ENCODE data around the gene LRIT2. TPM values are rescaled to one million over a fixed set of nuclear protein-coding genes. Genes with fewer than 3 reads are reported as not detected.

Gene LRIT2
- total RNA-seq, 1 experiment from 2014 or later, result not detected

DNA sequence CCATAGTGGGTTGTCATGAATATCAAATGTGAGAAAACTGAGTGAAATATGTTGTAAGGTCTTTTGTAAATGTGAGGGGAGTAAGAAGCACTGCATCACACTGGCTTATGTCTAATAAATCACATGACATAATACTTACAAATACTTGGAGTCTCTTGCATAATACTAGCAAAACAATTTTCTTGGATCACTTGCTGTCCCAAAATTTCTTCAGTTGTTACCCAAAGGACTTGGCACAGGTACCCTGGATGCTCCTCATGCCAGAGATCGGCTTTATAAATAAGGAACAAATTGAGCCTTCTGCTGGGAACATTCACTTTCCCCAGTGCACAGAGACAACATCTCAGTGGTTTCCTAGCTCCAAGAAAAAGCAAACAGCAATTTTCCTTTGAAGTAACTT, 5.0 kb upstream of the LRIT2 start:
- ChIA-PET POLR2A (no interaction called here), CTCF (interaction anchor here (0.6 kb wide), 1 partner anchor 552 kb away, joined by 3 read pairs; no protein-coding TSS in a partner anchor)

GRCh38 chr10:84227810-84228209, 2.5 kb upstream of the LRIT2 start:
- intact Hi-C loops (cut with micrococcal nuclease; ENCODE audit: unreplicated experiment), result no loop called here
- H3K9me3 Mint-ChIP-seq (ENCODE audit: unreplicated experiment), result no peaks in the 10 kb centered on the region
- no peak for DNase-seq
- Histone ChIP-seq H3K27me3 (replicated peaks; ENCODE audit: control insufficient read depth, insufficient read depth, low read length) (no peaks in the 10 kb centered on the region), H3K36me3 (ENCODE audit: control insufficient read depth, insufficient read depth, low read length) (no peaks in the 10 kb centered on the region), H3K4me1 (no peaks in the 10 kb centered on the region), H3K9me3 (no peaks in the 10 kb centered on the region), H3K4me3 (ENCODE audit: low read depth, low read length) (no peak overlapping the region)
- H3K27me3 Mint-ChIP-seq (ENCODE audit: insufficient read depth, unreplicated experiment), result peaks cover 7% of the 10 kb centered on the region
- no peak overlapping the region for H3K4me3 Mint-ChIP-seq (ENCODE audit: unreplicated experiment)
- TF ChIP-seq CTCF (IDR thresholded peaks at IDR 0.05; ENCODE audit: insufficient read depth in 1 of 2, low read depth in 1 of 2, low read length in 1 of 2, severe bottlenecking in 1 of 2, unreplicated experiment in 1 of 2), result no peak
- H3K27ac Mint-ChIP-seq (ENCODE audit: unreplicated experiment), result no peak overlapping the region
- H3K36me3 Mint-ChIP-seq (ENCODE audit: insufficient read depth, unreplicated experiment), result no peaks in the 10 kb centered on the region
- BruUV-seq (replicated peaks), result no TSS peak
- POLR2A ChIA-PET, result no interaction called here
- no peaks in the 10 kb centered on the region for H3K4me1 Mint-ChIP-seq (ENCODE audit: low read depth, unreplicated experiment)
- CTCF ChIA-PET, result interaction anchor here (1.1 kb wide), 1 partner anchor 37 kb away, joined by 3 read pairs; no protein-coding TSS in a partner anchor

More for the DNA sequence above, 5.0 kb upstream of the LRIT2 start:
- H3K4me1 ChIP-seq, result no peaks in the 10 kb centered on the region
- H3K27me3 ChIP-seq (replicated peaks; ENCODE audit: control insufficient read depth, insufficient read depth, low read length), result no peaks in the 10 kb centered on the region
- peaks cover 7% of the 10 kb centered on the region for H3K27me3 Mint-ChIP-seq (ENCODE audit: insufficient read depth, unreplicated experiment)
- no peak for DNase-seq
- TF ChIP-seq CTCF (IDR thresholded peaks at IDR 0.05; ENCODE audit: insufficient read depth in 1 of 2, low read depth in 1 of 2, low read length in 1 of 2, severe bottlenecking in 1 of 2, unreplicated experiment in 1 of 2), result no peak
- no peaks in the 10 kb centered on the region for H3K4me1 Mint-ChIP-seq (ENCODE audit: low read depth, unreplicated experiment)
- intact Hi-C loops (cut with micrococcal nuclease; ENCODE audit: unreplicated experiment), result no loop called here
- H3K36me3 Mint-ChIP-seq (ENCODE audit: insufficient read depth, unreplicated experiment), result no peaks in the 10 kb centered on the region
- H3K4me3 ChIP-seq (ENCODE audit: low read depth, low read length), result no peak overlapping the region
- H3K9me3 ChIP-seq, result no peaks in the 10 kb centered on the region
- H3K9me3 Mint-ChIP-seq (ENCODE audit: unreplicated experiment), result no peaks in the 10 kb centered on the region
- BruUV-seq (replicated peaks), result no TSS peak
- no peaks in the 10 kb centered on the region for H3K36me3 ChIP-seq (ENCODE audit: control insufficient read depth, insufficient read depth, low read length)
- H3K27ac Mint-ChIP-seq (ENCODE audit: unreplicated experiment), result no peak overlapping the region
- H3K4me3 Mint-ChIP-seq (ENCODE audit: unreplicated experiment), result no peak overlapping the region

DNA sequence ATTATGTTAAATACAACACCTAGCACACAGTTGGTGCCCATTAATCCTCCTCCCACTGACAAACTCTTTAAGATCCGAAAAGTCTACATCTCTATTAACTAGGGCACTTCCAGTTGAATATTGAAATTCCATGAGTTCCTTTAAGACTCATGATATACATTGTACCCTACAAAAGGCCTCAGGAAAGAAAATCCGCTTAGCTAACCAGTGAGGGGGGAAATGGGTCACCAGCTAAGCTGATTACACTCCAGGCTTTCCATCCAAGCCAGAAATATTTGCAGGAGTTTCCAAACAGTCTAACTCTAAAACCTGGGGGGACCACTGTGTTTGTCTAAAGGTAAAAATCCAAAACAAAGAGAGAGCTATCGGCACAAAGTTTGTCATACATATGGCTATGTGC, 1.3 kb upstream of the LRIT2 start:
- no peak overlapping the region for H3K4me3 Mint-ChIP-seq (ENCODE audit: unreplicated experiment)
- ChIA-PET CTCF (interaction anchor here (1.1 kb wide), 1 partner anchor 38 kb away, joined by 3 read pairs; no protein-coding TSS in a partner anchor), POLR2A (no interaction called here)
- H3K27ac Mint-ChIP-seq (ENCODE audit: unreplicated experiment), result no peak overlapping the region
- Histone ChIP-seq H3K27me3 (replicated peaks; ENCODE audit: control insufficient read depth, insufficient read depth, low read length) (no peaks in the 10 kb centered on the region), H3K4me1 (no peaks in the 10 kb centered on the region), H3K36me3 (ENCODE audit: control insufficient read depth, insufficient read depth, low read length) (no peaks in the 10 kb centered on the region), H3K9me3 (no peaks in the 10 kb centered on the region), H3K4me3 (ENCODE audit: low read depth, low read length) (no peak overlapping the region)
- TF ChIP-seq CTCF (IDR thresholded peaks at IDR 0.05; ENCODE audit: insufficient read depth in 1 of 2, low read depth in 1 of 2, low read length in 1 of 2, severe bottlenecking in 1 of 2, unreplicated experiment in 1 of 2), result no peak
- intact Hi-C loops (cut with micrococcal nuclease; ENCODE audit: unreplicated experiment), result no loop called here
- no peaks in the 10 kb centered on the region for H3K4me1 Mint-ChIP-seq (ENCODE audit: low read depth, unreplicated experiment)
- BruUV-seq (replicated peaks), result no TSS peak
- DNase-seq, result no peak
- no peaks in the 10 kb centered on the region for H3K9me3 Mint-ChIP-seq (ENCODE audit: unreplicated experiment)
- H3K27me3 Mint-ChIP-seq (ENCODE audit: insufficient read depth, unreplicated experiment), result peaks cover 7% of the 10 kb centered on the region
- H3K36me3 Mint-ChIP-seq (ENCODE audit: insufficient read depth, unreplicated experiment), result no peaks in the 10 kb centered on the region
